ENCODE data around the gene PFKM.
A peak's percentile ranks its signal among the peaks of the same experiment; 100 is the strongest.
"Not testable (repeated sequence)": the region's sequence is repeated elsewhere in the genome, so short reads cannot be mapped to it uniquely, and the experiment has no call there.

The PFKM gene

DNA sequence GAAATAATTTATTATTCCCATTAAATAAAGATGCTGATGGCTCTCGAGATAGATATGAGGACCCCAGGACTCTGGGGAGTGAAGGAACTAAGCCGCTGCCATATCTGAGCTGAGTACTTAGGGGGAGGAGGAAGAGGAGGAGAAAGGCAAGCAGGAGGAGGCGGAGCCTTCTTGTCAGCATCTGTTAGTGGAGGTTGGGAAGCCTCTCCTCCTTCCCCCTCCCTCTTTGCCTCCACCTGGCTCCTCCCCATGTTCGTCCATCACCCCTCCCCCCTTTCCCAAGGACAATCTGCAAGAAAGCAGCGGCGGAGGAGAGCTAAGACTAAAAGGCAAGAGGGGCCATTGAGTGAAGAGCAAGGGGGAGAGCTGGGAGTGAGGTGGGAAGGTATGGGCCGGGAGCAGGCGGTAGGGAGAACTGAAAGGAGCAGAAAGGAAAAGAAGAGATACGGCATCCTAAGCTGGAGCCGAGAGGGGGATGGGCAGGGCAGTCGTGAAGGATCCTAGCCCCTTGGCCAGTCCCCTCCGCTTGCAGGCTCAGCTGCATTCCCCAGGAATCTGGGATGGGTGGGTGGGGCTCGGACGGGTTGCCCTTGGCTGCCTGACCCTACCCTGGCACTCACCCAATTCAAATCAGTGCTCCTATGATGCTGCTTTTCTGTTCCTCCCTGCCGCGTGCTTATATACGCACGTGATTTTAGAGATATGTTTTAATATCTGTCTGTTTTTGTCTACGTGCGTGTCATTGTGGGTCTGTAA is at the start of gene PFKM:
Gene PFKM (plus strand): TSS at position 287 of the 756 bp plus-strand sequence. CDS start 3,411 bp downstream, outside the sequence.
- DNase-seq: peak; percentile 57 to 66

DNA sequence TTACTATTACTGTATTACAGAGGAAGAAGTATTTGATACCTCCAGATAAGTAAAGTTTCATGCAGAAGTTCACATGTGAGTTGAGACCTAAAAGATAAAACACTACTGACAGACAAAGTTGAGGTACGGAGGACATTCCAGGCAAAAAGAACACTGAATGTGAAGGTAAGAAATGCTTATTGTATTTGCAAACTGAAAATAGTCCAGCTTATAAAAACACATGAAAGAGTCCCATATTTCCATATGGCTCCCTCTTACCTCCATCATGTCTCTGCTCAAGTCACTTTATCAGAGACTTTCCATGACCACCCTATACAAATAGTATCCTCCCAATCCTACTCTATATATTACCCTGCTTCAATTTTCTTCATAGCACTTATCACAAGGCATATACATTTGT is 49.1 kb upstream of the PFKM start:
- DNase-seq: no peak

DNA sequence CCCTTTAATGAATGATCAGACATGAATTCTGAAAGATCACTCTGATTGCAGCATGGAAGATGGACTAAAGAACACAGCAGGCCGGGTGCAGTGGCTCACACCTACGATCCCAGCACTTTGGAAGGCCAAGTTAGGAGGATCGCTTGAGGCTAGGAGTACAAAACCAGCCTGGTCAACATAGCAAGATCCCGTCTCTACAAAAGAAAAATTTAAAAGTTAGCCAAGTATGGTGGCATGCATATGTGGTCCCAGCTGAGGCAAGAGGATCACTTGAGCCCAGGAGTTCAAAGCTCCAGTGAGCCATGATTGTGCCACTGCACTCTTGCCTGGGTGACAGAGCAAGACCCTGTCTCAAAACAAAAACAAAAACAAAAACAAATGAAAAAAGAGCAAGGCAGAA is 48.4 kb upstream of the PFKM start:
- DNase-seq: no peak

DNA sequence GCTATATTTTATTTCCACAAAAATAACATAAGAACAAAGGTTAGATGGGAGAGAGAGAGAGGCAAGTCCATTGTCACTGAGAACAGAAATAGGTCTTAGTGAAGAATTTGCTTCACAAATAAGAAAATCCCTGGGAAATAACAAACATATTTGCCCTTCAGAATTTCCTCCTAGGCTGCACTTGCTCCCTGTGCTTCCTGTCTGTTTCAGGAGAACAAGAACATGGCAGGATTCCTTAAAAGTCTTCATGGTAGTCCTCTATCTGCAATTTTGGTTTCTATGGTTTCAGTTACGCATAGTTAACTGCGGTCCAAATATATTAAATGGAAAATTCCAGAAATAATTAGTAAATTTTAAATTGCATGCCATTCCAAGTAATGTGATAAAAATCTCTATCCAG is 47.4 kb upstream of the PFKM start:
- DNase-seq: no peak

DNA sequence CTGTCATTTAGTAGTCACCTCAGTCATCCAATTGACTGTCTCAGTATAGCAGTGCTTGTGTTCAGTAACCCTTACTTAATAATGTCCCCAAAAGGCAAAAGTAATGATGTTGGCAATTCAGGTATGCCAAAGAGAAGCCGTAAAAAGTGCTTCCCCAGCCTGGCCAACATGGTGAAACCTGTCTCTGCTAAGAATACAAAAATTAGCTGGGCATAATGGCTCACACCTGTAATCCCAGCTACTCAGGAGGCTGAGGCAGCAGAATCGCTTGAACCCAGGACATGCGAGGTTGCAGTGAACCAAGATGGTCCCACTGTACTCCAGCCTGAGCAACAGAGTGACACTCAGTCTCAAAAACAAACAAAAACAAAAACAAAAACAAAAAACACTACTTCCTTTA is 46.9 kb upstream of the PFKM start:
- DNase-seq: no peak

DNA sequence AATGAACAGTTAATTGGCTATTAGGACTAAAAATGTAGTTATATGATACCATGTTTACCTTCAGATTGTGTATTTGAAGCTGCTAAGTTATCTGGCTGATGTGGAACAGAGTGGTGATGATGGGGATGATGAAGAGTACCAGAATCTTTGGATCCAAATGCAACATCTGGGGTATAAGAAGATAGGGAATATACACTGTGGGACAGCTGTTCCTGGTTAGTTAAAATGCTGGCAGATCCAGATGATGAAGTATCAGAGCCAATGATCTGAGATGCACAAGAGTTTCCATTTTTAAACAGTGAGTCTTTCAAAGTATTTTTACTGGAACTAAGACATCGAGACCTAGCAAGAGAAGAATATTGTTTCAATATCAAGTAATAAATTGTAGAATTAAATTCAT is 44.9 kb upstream of the PFKM start:
- DNase-seq: no peak

DNA sequence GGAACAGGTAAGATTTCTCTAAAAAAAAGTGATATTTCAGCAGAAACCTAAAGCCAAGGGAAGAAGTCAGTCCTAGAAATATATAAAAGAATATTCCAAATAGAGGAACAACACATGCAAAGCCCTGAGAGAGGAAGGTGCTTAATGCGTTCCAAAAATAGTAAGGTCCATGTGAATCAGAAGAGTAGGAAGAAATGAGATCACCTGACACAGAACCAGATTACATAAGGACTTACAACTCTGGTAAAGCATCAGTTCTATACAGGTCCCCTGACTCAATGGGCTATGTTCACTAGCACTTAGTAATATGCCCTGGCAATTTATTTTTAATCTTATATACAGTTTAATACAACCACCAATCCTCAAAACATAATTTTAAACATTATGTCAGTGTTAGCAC is 43.3 kb upstream of the PFKM start:
- no peak for DNase-seq

DNA sequence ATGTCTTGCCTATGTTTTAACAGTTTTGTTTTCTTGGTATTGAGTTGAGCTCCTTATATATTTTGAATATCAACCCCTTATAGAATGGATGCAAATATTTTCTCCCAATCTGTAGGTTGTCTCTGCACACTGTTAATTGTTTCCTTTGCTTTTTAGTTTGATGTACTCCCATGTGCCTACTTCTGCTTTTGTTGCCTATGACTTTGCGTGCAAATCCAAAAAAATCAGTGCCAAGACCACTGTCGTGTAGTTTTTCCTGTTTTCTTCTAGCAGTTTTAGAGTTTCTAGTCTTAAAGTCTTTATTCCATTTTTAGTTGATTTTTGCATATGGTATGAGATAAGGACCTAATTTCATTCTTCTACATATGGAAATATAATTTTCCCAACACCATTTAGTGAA is 42.1 kb upstream of the PFKM start:
- DNase-seq: no peak

DNA sequence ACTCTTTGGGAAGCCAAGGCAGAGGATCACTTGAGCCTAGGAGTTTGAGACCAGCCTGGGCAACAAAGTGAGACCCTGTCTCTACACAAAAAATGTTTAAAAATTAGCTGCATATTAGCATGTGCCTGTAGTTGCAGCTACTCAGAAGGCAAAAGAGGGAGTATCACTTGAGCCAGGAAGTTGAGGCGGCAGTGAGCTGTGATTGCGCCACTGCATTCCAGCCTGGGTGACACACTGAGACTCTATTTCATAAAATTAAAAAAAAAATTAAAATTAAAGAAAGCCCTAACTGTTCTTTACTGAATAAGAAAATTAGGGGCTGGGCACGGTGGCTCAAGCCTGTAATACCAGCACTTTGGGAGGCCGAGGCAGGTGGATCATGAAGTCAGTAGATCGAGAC is 40.3 kb upstream of the PFKM start:
- no peak for DNase-seq

DNA sequence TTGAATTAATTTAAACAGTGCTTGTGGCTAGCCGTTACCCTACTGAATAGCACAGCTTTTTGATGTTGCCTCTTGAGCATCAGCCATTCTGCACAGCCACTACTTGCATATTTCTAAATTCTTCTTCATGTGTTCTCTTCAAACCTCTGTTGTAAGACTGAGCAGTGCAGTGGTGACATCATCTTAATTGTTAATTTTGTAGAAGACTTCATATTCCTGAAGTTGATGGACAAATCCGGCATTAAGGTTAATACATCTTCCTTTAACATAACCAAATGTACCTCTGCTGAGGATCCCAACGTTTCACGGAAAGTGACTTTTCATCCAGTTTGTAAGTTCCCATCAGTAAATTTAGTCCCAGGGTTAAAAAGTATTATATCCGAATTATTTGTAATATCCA is 38.9 kb upstream of the PFKM start:
- DNase-seq: no peak

DNA sequence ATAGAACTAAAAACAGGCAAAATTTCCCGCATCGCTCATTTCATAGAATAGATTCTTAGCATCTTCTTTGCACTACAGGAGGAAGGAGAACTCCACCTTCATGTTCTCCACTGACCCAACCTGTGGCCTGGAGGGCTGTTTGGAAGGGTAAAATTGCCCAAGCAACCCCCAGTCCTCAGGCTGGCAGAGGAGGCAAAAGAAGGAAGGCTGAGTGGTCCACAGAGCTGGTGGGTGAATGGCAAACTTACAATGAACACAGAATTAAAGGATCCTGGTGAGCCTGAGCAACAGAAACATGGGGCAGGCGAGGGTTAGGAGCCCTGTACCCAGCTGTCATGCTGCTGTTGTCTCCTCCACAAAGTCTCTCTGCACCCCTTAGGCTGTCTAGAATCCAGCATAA is 38.3 kb upstream of the PFKM start:
- DNase-seq: no peak

DNA sequence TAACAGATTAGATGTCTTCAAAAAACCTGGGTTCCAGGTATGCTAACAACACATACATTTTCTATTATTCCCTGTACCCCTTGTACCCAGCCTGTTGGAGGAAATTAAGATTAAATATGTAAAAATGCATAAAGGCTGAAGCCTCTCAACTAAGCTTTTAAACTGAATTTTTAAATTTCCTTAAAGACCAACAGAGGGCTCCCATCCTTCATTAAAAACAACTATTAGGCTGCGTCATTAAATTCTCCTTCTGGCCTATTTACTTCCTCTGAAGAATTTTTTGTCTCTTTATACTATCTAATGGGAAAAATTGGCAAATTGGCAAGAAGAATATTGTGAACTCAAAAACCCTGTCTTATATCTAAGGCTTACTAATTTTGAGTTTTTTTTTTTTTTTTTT is 35.1 kb upstream of the PFKM start:
- DNase-seq: no peak

DNA sequence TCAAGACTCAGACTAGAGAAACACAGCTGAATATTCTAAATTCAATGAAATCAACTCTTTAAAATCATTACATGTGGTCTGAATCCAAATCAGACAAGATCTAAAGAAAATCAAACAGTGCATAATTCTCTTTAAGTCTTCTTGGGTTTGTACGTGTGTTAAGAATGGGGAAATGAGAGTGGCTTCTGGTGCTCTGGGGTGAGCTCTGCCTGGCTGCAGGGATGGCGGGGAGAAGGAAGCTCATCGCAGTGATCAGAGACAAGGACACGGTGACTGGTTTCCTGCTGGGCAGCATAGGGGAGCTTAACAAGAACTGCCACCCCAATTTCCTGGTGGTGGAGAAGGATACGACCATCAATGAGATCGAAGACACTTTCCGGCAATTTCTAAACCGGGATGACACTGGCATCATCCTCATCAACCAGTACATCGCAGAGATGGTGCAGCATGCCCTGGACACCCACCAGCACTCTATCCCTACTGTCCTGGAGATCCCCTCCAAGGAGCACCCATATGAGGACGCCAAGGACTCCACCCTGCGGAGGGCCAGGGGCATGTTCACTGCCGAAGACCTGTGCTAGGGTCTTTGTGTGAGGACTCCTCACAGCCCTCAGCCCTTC is 34.2 kb upstream of the PFKM start:
- DNase-seq: no peak

DNA sequence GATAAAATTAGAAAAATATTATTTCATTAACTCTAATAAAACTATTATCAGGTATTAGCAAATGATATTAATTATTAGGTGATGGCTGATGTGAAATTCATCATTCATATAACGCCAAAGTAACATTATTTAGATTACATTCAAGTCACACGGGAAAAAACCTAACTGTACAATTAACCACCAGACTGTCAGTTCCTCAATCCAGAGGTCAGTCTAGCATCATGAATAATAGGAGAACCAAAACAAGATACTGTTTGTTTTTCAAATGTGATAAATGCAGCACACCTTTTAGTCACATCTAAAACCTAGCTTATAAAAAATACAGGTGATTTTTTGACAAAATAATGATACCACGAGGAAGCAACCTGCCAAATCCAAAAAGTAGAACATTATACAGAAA is 32.8 kb upstream of the PFKM start:
- no peak for DNase-seq

DNA sequence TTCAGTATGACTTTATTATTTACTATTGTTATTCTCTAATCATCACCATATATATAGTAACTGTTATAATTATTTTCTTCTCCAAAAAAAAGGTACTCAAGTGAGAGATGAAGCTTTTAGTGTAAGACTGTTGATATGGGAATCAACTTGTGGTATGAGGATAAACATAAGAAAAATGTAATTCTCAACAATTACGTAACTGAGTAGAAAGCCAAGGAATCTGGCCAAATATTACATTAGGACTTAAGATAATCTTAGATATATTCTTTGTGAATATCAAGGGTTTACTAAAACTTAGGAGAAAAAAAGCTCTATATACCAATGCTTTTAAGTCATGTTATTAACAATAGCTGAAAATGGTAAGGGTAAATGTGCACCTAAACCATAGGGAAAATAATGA is 26.6 kb upstream of the PFKM start:
- no peak for DNase-seq

DNA sequence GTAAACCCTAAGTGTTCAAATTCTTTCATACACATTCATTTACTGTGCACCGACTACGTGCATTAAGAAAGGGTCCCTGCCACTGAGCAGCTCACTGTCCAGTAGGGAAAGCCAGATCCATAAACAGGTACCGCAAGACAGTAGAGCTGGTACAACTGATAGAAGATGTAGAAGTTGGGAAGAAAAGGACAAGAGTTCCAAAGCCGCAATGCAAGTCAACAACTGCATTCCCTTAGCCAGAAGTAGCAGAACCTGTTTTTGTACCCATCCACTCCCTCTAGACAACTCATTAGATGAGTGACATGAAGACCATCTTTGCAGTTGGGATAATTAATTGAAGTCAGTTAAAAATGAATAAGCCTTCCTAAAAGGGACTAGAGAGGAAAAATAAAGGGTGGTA is 14.6 kb upstream of the PFKM start:
- DNase-seq: no peak

DNA sequence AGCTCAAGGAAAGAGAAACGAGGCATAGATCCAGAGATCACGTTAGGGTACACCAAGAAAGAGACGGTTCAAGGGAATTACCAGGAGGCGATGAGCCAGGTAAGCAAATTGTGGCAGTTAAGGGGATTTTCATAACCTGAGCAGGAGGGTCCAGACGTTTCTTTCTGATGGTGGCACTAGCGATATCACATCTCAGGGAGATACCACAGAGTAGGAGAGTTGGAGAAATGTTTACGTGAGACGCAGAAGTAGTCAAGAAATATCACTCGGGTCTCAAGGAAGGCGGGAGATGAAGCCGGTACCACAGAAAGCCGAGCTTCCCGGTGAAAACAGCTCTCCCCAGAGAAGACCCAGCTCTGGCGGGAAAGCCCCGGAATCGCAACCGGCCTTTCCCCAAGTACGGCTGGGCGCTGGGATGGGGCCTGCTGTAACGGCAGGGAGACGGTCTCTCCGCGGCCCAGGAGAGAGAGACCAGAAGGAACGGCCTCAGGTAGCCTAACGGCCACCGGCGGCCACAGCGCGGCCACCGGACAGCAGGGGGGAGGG is 13.8 kb upstream of the PFKM start:
- DNase-seq: peak; percentile 32 to 40

DNA sequence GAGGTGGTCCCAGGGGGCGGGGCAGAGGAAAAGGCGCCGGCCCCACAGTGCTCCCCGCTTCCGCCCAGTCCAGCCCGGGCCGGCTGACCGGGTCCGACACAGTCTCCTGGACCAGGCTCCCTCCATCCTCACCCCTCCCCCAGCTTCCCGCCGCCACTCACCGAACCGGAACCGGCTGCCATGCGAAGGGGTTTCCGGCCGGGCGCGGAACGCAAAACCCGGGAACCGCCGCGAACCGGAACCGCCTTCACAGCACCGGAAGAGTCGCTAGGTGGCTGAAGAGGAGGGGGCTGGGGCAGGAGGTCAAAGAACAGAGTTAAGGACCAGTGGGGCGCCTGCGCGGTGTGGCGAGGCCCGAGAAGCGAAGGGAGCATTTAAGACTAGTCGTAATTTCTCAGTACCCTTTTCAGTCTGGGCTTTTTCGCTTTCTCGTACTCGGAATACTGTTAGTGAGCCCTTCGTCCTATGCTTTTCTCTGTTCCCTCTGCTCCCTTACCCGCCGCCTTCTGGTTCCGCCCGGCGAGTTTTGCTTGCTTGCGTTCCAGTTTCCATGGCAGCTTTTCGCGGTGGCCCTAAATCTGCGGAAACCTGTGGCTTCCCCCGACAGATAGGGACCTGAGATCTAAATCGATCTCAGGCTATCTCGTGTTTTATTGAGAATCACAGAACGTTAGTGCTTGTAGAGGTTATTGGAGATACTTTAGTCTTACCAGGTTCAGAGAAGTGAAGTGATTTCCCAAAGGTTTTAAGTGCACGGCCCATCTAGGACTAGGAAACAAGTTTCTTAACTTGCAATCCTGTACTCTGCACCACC is 13.1 kb upstream of the PFKM start, which contains the start of gene SENP1:
Gene SENP1 (minus strand): TSS at position 213 of the 814 bp plus-strand sequence. CDS start 4,607 bp downstream, outside the sequence.
- DNase-seq: peak; percentile 86 to 87

DNA sequence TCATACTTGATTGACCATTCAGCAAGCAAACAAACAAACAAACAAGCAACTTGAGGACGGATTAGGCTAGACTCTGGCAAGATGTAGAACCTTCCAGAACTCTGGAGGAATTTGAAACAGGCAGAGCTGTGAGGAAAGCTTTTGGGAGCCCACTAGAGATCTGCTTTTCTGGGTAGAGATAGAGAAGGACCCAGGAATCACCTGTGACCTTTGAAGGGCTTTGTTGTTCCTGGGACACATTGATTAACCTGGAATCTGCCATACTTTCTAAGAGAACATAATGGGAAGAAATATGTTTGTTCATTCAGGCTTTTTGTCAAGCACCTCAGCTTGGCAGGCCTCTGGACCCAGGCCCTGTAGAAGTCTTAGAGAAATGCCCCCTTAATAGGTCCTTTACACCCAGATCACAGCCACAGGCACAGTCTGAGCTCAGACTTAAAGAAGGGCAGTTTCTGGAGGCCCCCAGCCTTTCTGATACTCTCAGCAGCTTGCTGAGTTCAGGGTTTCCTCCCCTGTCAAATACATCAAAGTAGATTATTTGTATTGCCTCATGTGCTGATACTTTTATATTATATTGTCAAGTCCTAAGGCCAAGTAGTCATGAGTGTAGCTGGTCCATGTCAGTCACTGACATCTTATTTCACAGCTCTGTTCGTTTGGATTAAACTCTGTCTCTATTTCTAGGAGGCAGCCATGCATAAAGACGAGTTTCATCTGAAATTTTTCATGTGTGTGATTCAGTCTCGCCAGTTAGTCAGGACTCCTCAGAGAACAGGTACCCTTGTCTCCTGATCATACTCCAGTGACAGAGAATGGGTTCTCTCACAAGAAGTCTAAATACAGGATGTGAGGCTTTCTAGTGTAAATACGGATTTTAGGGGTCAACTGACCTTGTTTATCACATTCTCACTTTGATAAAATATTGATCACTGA is 12.2 kb upstream of the PFKM start:
- no peak for DNase-seq

DNA sequence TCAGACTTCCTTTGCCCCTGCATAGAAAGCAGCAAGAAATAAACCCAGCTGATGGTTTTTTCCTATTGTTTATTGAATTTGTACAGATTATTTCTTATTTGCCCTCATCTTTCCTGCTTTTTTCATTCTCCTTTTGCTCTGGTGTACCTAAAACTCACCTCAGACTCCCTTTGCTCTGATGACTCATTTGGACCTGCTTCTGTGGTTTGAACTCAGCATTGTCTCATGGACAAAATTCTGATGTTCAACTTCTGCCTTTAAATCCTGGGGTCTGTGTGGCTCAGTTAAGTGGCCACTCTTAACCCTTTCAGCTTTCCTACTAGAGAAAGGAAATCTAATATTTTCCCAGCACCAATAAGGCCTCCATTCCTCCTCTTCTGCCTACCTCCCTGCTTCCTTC is 9.7 kb upstream of the PFKM start:
- DNase-seq: no peak

DNA sequence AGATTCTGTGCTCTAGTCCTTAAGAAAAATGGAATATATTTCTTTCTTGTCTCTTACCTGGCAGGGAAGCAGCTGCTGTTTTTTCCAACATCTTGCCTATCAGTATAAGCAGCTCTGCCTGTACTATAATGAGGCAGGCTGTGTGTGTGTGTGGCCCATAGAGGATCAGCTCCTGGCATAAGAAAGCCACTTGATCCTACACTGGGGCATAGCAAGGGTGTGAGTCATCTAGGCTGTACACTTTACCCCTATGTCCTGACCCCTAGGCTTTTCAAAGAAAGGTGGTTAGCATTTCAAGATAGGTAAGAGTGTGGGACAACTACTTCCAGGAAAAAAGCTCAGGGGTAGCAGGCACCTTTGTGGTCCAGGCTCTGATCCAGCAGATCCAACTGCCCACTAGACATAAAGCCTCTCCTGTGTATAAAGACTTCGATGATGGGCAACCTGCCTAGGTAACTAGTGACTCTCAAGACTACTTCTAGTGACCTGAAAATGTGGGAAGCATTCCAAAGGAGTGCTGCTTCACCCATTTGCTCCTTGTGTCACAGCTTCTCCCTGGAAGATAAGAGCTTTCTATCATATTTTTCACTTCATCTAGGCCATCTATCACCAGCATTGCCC is 8.4 kb upstream of the PFKM start:
- DNase-seq: no peak

DNA sequence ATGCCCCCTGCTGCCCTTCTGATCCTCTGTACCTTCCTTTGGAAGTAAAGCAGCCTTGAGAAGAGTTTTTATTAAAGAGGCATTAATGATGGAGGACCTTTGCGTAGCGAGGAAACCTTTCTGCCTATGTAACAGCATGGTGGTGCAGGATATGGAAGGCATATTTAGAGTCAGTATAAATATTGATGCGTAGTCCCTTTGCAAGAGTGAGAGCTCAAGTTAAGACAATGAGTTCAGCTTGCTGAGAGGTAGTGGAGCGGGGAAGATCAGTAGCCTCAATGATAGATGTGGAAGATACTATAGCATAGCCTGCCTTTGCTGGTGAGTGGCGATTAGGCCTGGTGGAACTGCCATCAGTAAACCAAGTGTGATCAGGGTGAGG is 7.9 kb upstream of the PFKM start:
- not testable (repeated sequence) for DNase-seq

All from activated CD4-positive, alpha-beta T cell treated with anti-CD3 and anti-CD28 coated beads, Interleukin-2, amount 50 U/mL, for 4 hours (primary cell).